OCI-LY7 (cell line): ENCODE measurements around the gene PODXL.

ENCODE experiments used
- CTCF ChIP-seq: fragments of 200-600 bp; sonication (generic); conservative IDR thresholded peaks from 2 replicates; pipeline ENCODE4 v1.5.1; 2014; ENCODE audit warnings: mild to moderate bottlenecking, antibody characterized with exemption, low read length, moderate library complexity, mixed read lengths
- EZH2phosphoT487 ChIP-seq: fragments of 200-600 bp; sonication (generic); IDR thresholded peaks from 2 replicates; pipeline ENCODE4 v1.6.1; 2018; ENCODE audit warnings: low read depth, borderline replicate concordance, mild to moderate bottlenecking, mixed run types, antibody characterized with exemption, low read length, moderate library complexity, mixed read lengths

- TF ChIP-seq CTCF (no peak), EZH2phosphoT487 (no peak)
Measured at GRCh38 chr7:131456338-131456737, 100.1 kb downstream of the PODXL start.
